Astrocyte (in vitro differentiated cells and primary cell): ENCODE data around the gene OR5AS1. TPM values are rescaled to one million over a fixed set of nuclear protein-coding genes. Genes with fewer than 3 reads are reported as not detected.

Source experiments
- DNase-seq: peaks from one replicate; pipeline ENCODE4 v3.0.0-alpha.2; 2010; ENCODE audit warnings: low read depth
- FAIRE-seq: peaks from 2 replicates; lab custom pipeline; 2011; peaks lifted over from hg19 to GRCh38; lab: Jason Lieb, UNC
- H2AFZ ChIP-seq: 2 replicates; pipeline ENCODE4 v1.6.0; 2012; ENCODE audit warnings: low read depth, low read length, inconsistent platforms
- H3K27ac ChIP-seq: 2 replicates; pipeline ENCODE4 v1.5.1; 2011; ENCODE audit warnings: low read depth, low read length, inconsistent platforms
- H3K27me3 ChIP-seq: 2 replicates; pipeline ENCODE4 v1.6.0; 2011; ENCODE audit warnings: low read length, inconsistent platforms; ENCODE audit not compliant: insufficient read depth
- H3K36me3 ChIP-seq: 2 replicates; pipeline ENCODE4 v1.5.1; 2011; ENCODE audit warnings: low read length, inconsistent platforms; ENCODE audit not compliant: insufficient read depth
- H3K4me1 ChIP-seq: 2 replicates; pipeline ENCODE4 v1.5.1; 2011; ENCODE audit warnings: low read length, inconsistent platforms; ENCODE audit not compliant: insufficient read depth
- H3K4me2 ChIP-seq: 2 replicates; pipeline ENCODE4 v1.6.0; 2012; ENCODE audit warnings: low read length, inconsistent platforms
- H3K4me3 ChIP-seq: 2 replicates; pipeline ENCODE4 v1.5.1; 2011; ENCODE audit warnings: low read depth, mild to moderate bottlenecking, low read length, inconsistent platforms; ENCODE audit not compliant: insufficient read depth
- H3K79me2 ChIP-seq: 2 replicates; pipeline ENCODE4 v1.6.0; 2012; ENCODE audit warnings: mild to moderate bottlenecking, low read length, inconsistent platforms; ENCODE audit not compliant: insufficient read depth
- H3K9ac ChIP-seq: 2 replicates; pipeline ENCODE4 v1.6.0; 2012; ENCODE audit warnings: mild to moderate bottlenecking, low read length, inconsistent platforms
- H3K9me3 ChIP-seq: 2 replicates; pipeline ENCODE4 v1.5.1; 2012; ENCODE audit warnings: low read depth, mild to moderate bottlenecking, low read length, inconsistent platforms; ENCODE audit not compliant: insufficient read depth
- H4K20me1 ChIP-seq: 2 replicates; pipeline ENCODE4 v1.6.0; 2012; ENCODE audit warnings: low read length, inconsistent platforms; ENCODE audit not compliant: insufficient read depth
- H3K27ac Mint-ChIP-seq: one replicate; pipeline ENCODE4 v1.8.0; 2021; ENCODE audit warnings: mild to moderate bottlenecking, mixed read lengths; ENCODE audit not compliant: unreplicated experiment
- H3K27me3 Mint-ChIP-seq: one replicate; pipeline ENCODE4 v1.8.0; 2021; ENCODE audit warnings: low read depth, mixed read lengths; ENCODE audit not compliant: unreplicated experiment
- H3K36me3 Mint-ChIP-seq: one replicate; pipeline ENCODE4 v1.8.0; 2021; ENCODE audit warnings: low read depth, mixed read lengths; ENCODE audit not compliant: unreplicated experiment
- H3K4me1 Mint-ChIP-seq: one replicate; pipeline ENCODE4 v1.8.0; 2021; ENCODE audit warnings: low read depth, mixed read lengths; ENCODE audit not compliant: unreplicated experiment
- H3K4me3 Mint-ChIP-seq: one replicate; pipeline ENCODE4 v1.8.0; 2021; ENCODE audit warnings: mild to moderate bottlenecking, moderate library complexity, mixed read lengths; ENCODE audit not compliant: unreplicated experiment
- H3K9me3 Mint-ChIP-seq: one replicate; pipeline ENCODE4 v1.8.0; 2021; ENCODE audit warnings: mild to moderate bottlenecking, mixed read lengths; ENCODE audit not compliant: unreplicated experiment
- CTCF ChIP-seq: IDR thresholded peaks from 2 replicates; pipeline ENCODE4 v1.5.1; 2011; ENCODE audit warnings: low read depth, mild to moderate bottlenecking, inconsistent platforms, low read length, moderate library complexity; ENCODE audit not compliant: insufficient read depth
- EZH2 ChIP-seq: IDR thresholded peaks from 2 replicates; pipeline ENCODE4 v1.6.1; 2012; ENCODE audit warnings: mild to moderate bottlenecking, low read length, inconsistent platforms; ENCODE audit not compliant: insufficient read depth
- total RNA-seq: library from RNA; stranded (reverse); gene quantifications from 2 replicates; pipeline ENCODE4 v1.2.1, GENCODE V29; 2021

The OR5AS1 gene
- total RNA-seq, 1 donor from 2014 or later, result not detected

- no peaks in the 10 kb centered on the region for H3K4me1 Mint-ChIP-seq
Measured at GRCh38 chr11:56013805-56014204, 13.6 kb upstream of the OR5AS1 start.

GRCh38 chr11:56045538-56045937, 18.1 kb downstream of the OR5AS1 start:
- TF ChIP-seq EZH2, result no peak
- TF ChIP-seq CTCF, result no peak
- H2AFZ ChIP-seq, result no peak overlapping the region
- H3K27me3 ChIP-seq, result no peaks in the 10 kb centered on the region
- no peaks in the 10 kb centered on the region for H3K79me2 ChIP-seq
- H3K4me1 Mint-ChIP-seq, result no peaks in the 10 kb centered on the region
- H3K9me3 Mint-ChIP-seq, result peaks cover 4% of the 10 kb centered on the region
- H3K27ac Mint-ChIP-seq, result no peak overlapping the region
- no peak overlapping the region for H3K27ac ChIP-seq
- no peaks in the 10 kb centered on the region for H3K27me3 Mint-ChIP-seq
- H3K4me3 Mint-ChIP-seq, result no peak overlapping the region
- FAIRE-seq (no peak), DNase-seq (no peak)
- no peak overlapping the region for H3K9ac ChIP-seq
- no peaks in the 10 kb centered on the region for H4K20me1 ChIP-seq
- H3K36me3 ChIP-seq, result no peaks in the 10 kb centered on the region
- no peaks in the 10 kb centered on the region for H3K4me1 ChIP-seq
- no peak overlapping the region for H3K4me3 ChIP-seq
- peaks cover 2% of the 10 kb centered on the region for H3K9me3 ChIP-seq
- no peak overlapping the region for H3K4me2 ChIP-seq
- H3K36me3 Mint-ChIP-seq, result peaks cover 2% of the 10 kb centered on the region

More at GRCh38 chr11:56013805-56014204, 13.6 kb upstream of the OR5AS1 start:
- H4K20me1 ChIP-seq, result no peaks in the 10 kb centered on the region
- no peak overlapping the region for H3K4me2 ChIP-seq
- H2AFZ ChIP-seq, result no peak overlapping the region
- DNase-seq, result no peak
- H3K9me3 ChIP-seq, result no peaks in the 10 kb centered on the region
- Mint-ChIP-seq H3K36me3 (no peaks in the 10 kb centered on the region), H3K27me3 (no peaks in the 10 kb centered on the region), H3K9me3 (no peaks in the 10 kb centered on the region), H3K4me3 (no peak overlapping the region), H3K27ac (no peak overlapping the region)
- no peak overlapping the region for H3K9ac ChIP-seq
- no peak overlapping the region for H3K27ac ChIP-seq
- H3K27me3 ChIP-seq, result no peaks in the 10 kb centered on the region
- no peaks in the 10 kb centered on the region for H3K36me3 ChIP-seq
- no peaks in the 10 kb centered on the region for H3K79me2 ChIP-seq
- TF ChIP-seq CTCF, result no peak
- TF ChIP-seq EZH2, result no peak
- H3K4me1 ChIP-seq, result no peaks in the 10 kb centered on the region
- no peak overlapping the region for H3K4me3 ChIP-seq
- no peak for FAIRE-seq

GRCh38 chr11:56048480-56048879, 21.0 kb downstream of the OR5AS1 start:
- H3K27ac Mint-ChIP-seq, result no peak overlapping the region
- H3K4me3 Mint-ChIP-seq, result no peak overlapping the region
- FAIRE-seq (no peak), DNase-seq (no peak)
- H2AFZ ChIP-seq, result no peak overlapping the region
- H3K36me3 Mint-ChIP-seq, result no peaks in the 10 kb centered on the region
- H3K9me3 Mint-ChIP-seq, result no peaks in the 10 kb centered on the region
- H3K27ac ChIP-seq, result no peak overlapping the region
- no peaks in the 10 kb centered on the region for H3K4me1 ChIP-seq
- H3K27me3 ChIP-seq, result no peaks in the 10 kb centered on the region
- H3K27me3 Mint-ChIP-seq, result no peaks in the 10 kb centered on the region
- H3K36me3 ChIP-seq, result no peaks in the 10 kb centered on the region
- no peak overlapping the region for H3K9ac ChIP-seq
- H3K4me2 ChIP-seq, result no peak overlapping the region
- no peak overlapping the region for H3K4me3 ChIP-seq
- H3K4me1 Mint-ChIP-seq, result no peaks in the 10 kb centered on the region
- H3K9me3 ChIP-seq, result peaks cover 2% of the 10 kb centered on the region
- no peaks in the 10 kb centered on the region for H4K20me1 ChIP-seq
- H3K79me2 ChIP-seq, result no peaks in the 10 kb centered on the region
- no peak for TF ChIP-seq EZH2
- TF ChIP-seq CTCF, result no peak
